Liver (tissue), 9 donors: ENCODE data around the gene PTPRD. TPM values are rescaled to one million over a fixed set of nuclear protein-coding genes. Genes with fewer than 3 reads are reported as not detected.

Source experiments
- DNase-seq: peaks from one replicate; pipeline ENCODE4 v3.0.0-alpha.2; 2017; ENCODE audit warnings: low spot score
- H3K27ac ChIP-seq, 2 donors: one replicate each; pipeline ENCODE4 v1.7.0; 2013; ENCODE audit warnings: inconsistent platforms in 2 of 2, low read length in 2 of 2, control low read depth in 1 of 2, low read depth in 1 of 2, mild to moderate bottlenecking in 1 of 2
- H3K27me3 ChIP-seq, 4 donors: one replicate each; pipeline versions ENCODE4 v1.6.1 to v1.7.0; 2013; ENCODE audit warnings: low read length in 3 of 4, inconsistent platforms in 1 of 4, mild to moderate bottlenecking in 1 of 4, moderate library complexity in 1 of 4; ENCODE audit not compliant: control insufficient read depth in 4 of 4, insufficient read depth in 4 of 4
- H3K36me3 ChIP-seq, 4 donors: one replicate each; pipeline versions ENCODE4 v1.6.1 to v1.7.0; 2013; ENCODE audit warnings: low read length in 3 of 4, mild to moderate bottlenecking in 3 of 4, low read depth in 1 of 4, moderate library complexity in 1 of 4; ENCODE audit not compliant: control insufficient read depth in 4 of 4, insufficient read depth in 3 of 4
- H3K4me1 ChIP-seq, 4 donors: one replicate each; pipeline versions ENCODE4 v1.6.1 to v1.7.0; 2013; ENCODE audit warnings: low read length in 3 of 4, mild to moderate bottlenecking in 3 of 4, moderate library complexity in 1 of 4; ENCODE audit not compliant: control insufficient read depth in 4 of 4, insufficient read depth in 4 of 4
- H3K4me3 ChIP-seq, 3 donors: one replicate each; pipeline versions ENCODE4 v1.6.1 to v1.7.0; 2013; ENCODE audit warnings: low read length in 3 of 3, control low read depth in 1 of 3, low read depth in 1 of 3, mild to moderate bottlenecking in 1 of 3
- H3K9ac ChIP-seq, 2 donors: one replicate each; pipeline ENCODE4 v1.7.0; 2013; ENCODE audit warnings: low read length in 2 of 2, mild to moderate bottlenecking in 2 of 2, moderate library complexity in 2 of 2, control low read depth in 1 of 2, low read depth in 1 of 2
- H3K9me3 ChIP-seq, 4 donors: one replicate each; pipeline versions ENCODE4 v1.6.1 to v1.7.0; 2013; ENCODE audit warnings: low read length in 3 of 4; ENCODE audit not compliant: control insufficient read depth in 4 of 4
- CTCF ChIP-seq: fragments of 150-350 bp; IDR thresholded peaks from 2 replicates; pipeline ENCODE4 v1.5.1; 2017; ENCODE audit warnings: improper control_type of control experiment, low read depth, low read length; ENCODE audit not compliant: missing input control
- EGR1 ChIP-seq, 2 donors: IDR thresholded peaks; 2 replicates each; pipeline ENCODE4 v1.6.1; 2016 to 2018; ENCODE audit warnings: antibody characterized with exemption in 2 of 2, low read depth in 2 of 2
- FOXA1 ChIP-seq: IDR thresholded peaks from 2 replicates; pipeline ENCODE4 v1.6.1; 2016; ENCODE audit warnings: antibody characterized with exemption
- FOXA2 ChIP-seq: IDR thresholded peaks from 2 replicates; pipeline ENCODE4 v1.6.1; 2016; ENCODE audit warnings: antibody characterized with exemption
- GABPA ChIP-seq, 2 donors: IDR thresholded peaks in 1 of 2; conservative IDR thresholded peaks in 1 of 2; 2 replicates each; pipeline ENCODE4 v1.6.1; 2016; ENCODE audit warnings: antibody characterized with exemption in 2 of 2, mild to moderate bottlenecking in 1 of 2, moderate library complexity in 1 of 2
- HNF4A ChIP-seq, 2 donors: conservative IDR thresholded peaks; 2 replicates each; pipeline ENCODE4 v1.6.1; 2016; ENCODE audit warnings: antibody characterized with exemption in 2 of 2, mild to moderate bottlenecking in 2 of 2
- HNF4G ChIP-seq: IDR thresholded peaks from 2 replicates; pipeline ENCODE4 v1.6.1; 2016; ENCODE audit warnings: antibody characterized with exemption
- JUND ChIP-seq, 2 donors: IDR thresholded peaks; 2 replicates each; pipeline ENCODE4 v1.6.1; 2016; ENCODE audit warnings: antibody characterized with exemption in 2 of 2
- MAX ChIP-seq: IDR thresholded peaks from 2 replicates; pipeline ENCODE4 v1.6.1; 2016; ENCODE audit warnings: antibody characterized with exemption
- NR2F2 ChIP-seq: IDR thresholded peaks from 2 replicates; pipeline ENCODE4 v1.6.1; 2016; ENCODE audit warnings: antibody characterized with exemption
- RAD21 ChIP-seq, 2 donors: IDR thresholded peaks; 2 replicates each; pipeline ENCODE4 v1.6.1; 2016; ENCODE audit warnings: antibody characterized with exemption in 2 of 2, mild to moderate bottlenecking in 2 of 2
- REST ChIP-seq: IDR thresholded peaks from 2 replicates; pipeline ENCODE4 v1.6.1; 2016; ENCODE audit warnings: antibody characterized with exemption, mild to moderate bottlenecking
- RXRA ChIP-seq, 2 donors: IDR thresholded peaks; 2 replicates each; pipeline ENCODE4 v1.6.1; 2017 to 2018; ENCODE audit warnings: antibody characterized with exemption in 2 of 2, mild to moderate bottlenecking in 1 of 2
- TAF1 ChIP-seq: conservative IDR thresholded peaks from 2 replicates; pipeline ENCODE4 v1.6.1; 2016; ENCODE audit warnings: antibody characterized with exemption, mild to moderate bottlenecking
- YY1 ChIP-seq: IDR thresholded peaks from 2 replicates; pipeline ENCODE4 v1.6.1; 2016; ENCODE audit warnings: antibody characterized with exemption, mild to moderate bottlenecking
- WGBS: extraction: QIAGEN DNeasy Blood & Tissue Kit; methylation state at CpG from one replicate; pipeline ENCODE4 v1.1.7; 2013; 5-methylcytosine and 5-hydroxymethylcytosine counted together
- polyA plus RNA-seq, 2 donors: library from polyadenylated mRNA; stranded (reverse) in 1 of 2; unstranded in 1 of 2; fragments of 200-250 nt in 1 of 2; fragments of >200 nt in 1 of 2; fragmentation: Nextera tagmentation in 1 of 2; extraction: Ambion mirVana in 1 of 2; gene quantifications; one replicate each; pipeline versions ENCODE4 v1.2.1 to v1.2.3, GENCODE V29; 2013 to 2015
- total RNA-seq, 2 donors: library from RNA; depleted of rRNA; stranded (reverse); fragments of >200 nt; gene quantifications; one replicate each; pipeline ENCODE4 v1.2.3, GENCODE V29; 2014
- donor health status: healthy.
- donor health status: healthy.
- donor health status: healthy.
- donor health status: healthy.
- donor health status: healthy.

Gene PTPRD
- total and polyA plus RNA-seq, 4 donors: 0.78 to 34.2 (median 4.7) TPM

GRCh38 chr9:8614926-8615440, 1997.8 kb downstream of the PTPRD start:
- H3K27ac ChIP-seq: no peak overlapping the region
- no peak overlapping the region for H3K9ac ChIP-seq
- TF ChIP-seq YY1 (no peak), EGR1 (IDR thresholded peaks at IDR 0.05; ENCODE audit: low read depth in 2 of 2) (no peak), HNF4A (conservative IDR thresholded peaks at IDR 0.05) (no peak)
- no peak overlapping the region for H3K4me3 ChIP-seq
- no peaks in the 10 kb centered on the region for H3K4me1 ChIP-seq
- no peaks in the 10 kb centered on the region for H3K9me3 ChIP-seq
- no peak for DNase-seq
- no peaks in the 10 kb centered on the region for H3K36me3 ChIP-seq
- H3K27me3 ChIP-seq: no peaks in the 10 kb centered on the region
- WGBS: 92% methylated on average over 3 of the region's 3 CpGs

- TF ChIP-seq RAD21 (IDR thresholded peaks at IDR 0.05): no peak
- TF ChIP-seq MAX: no peak
- no peak for TF ChIP-seq FOXA2
- TF ChIP-seq JUND (IDR thresholded peaks at IDR 0.05): no peak
- Histone ChIP-seq H3K4me1 (no peaks in the 10 kb centered on the region), H3K27ac (no peak overlapping the region), H3K9me3 (no peaks in the 10 kb centered on the region), H3K4me3 (no peak overlapping the region), H3K9ac (no peak overlapping the region), H3K36me3 (peaks cover 0 to 1% (median 0%) of the 10 kb centered on the region in 4 donors), H3K27me3 (no peaks in the 10 kb centered on the region)
- 69% methylated on average over 1 of the region's 1 CpG for WGBS
- no peak for DNase-seq
Measured at GRCh38 chr9:8613346-8613825, 1999.4 kb downstream of the PTPRD start.

- Histone ChIP-seq H3K36me3 (peaks cover 0 to 1% (median 0%) of the 10 kb centered on the region in 4 donors), H3K4me1 (no peaks in the 10 kb centered on the region), H3K27ac (no peak overlapping the region), H3K9ac (no peak overlapping the region), H3K4me3 (no peak overlapping the region), H3K9me3 (no peaks in the 10 kb centered on the region), H3K27me3 (no peaks in the 10 kb centered on the region)
- 89% methylated on average over 3 of the region's 3 CpGs for WGBS
- TF ChIP-seq HNF4G: no peak
- TF ChIP-seq GABPA (IDR thresholded peaks at IDR 0.05 in 1 of 2, conservative IDR thresholded peaks at IDR 0.05 in 1 of 2): no peak
- TF ChIP-seq EGR1 (IDR thresholded peaks at IDR 0.05; ENCODE audit: low read depth in 2 of 2): no peak
- no peak for TF ChIP-seq CTCF
- no peak for TF ChIP-seq REST
- TF ChIP-seq RXRA (IDR thresholded peaks at IDR 0.05): no peak
- no peak for TF ChIP-seq MAX
- no peak for TF ChIP-seq FOXA1
- no peak for TF ChIP-seq NR2F2
- TF ChIP-seq RAD21 (IDR thresholded peaks at IDR 0.05): no peak
- TF ChIP-seq TAF1: no peak
- no peak for DNase-seq
Measured at GRCh38 chr9:8611153-8611552, 2001.6 kb downstream of the PTPRD start.
